ENCODE data around the gene TWSG1.
"Not testable (repeated sequence)": the region's sequence is repeated elsewhere in the genome, so short reads cannot be mapped to it uniquely, and the experiment has no call there.

TWSG1 gene

DNA sequence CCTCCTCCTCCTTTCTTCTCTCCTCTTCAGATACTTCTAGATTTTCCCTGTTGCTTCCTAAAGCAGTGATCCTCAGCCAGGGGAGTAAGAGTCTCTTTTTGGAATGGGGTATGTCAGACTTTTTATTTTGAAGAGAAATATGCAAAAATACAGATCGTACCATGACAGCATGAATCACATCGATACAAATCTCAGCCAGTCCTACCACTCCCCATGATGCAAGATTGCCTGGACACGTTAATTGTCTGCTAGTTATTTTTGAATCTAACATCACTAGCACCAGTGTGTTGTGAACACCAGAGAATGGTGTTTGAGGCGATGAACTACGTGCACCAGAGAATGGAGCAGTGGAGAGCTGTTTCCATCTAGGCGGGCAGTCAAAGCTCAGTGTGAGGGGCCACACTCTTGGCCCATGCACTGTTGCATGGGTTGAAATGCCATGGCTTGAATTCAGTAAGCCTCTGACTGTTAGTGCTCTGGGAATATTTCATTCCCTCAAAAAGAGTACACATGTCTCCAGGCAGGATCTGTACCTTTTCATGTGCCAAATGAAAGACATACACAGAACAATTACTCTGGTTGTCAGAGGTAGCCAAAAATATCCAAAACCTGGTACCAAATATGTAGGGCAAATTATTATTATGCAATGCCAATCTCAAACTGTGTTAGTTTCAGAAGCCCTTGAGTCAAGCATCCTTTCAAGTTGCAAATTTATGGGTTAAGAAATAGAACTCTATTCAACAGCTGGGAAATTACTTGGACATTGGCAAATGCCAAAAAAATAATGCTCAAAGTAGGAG lies 94.5 kb downstream of the TWSG1 start:
- no peak for DNase-seq

DNA sequence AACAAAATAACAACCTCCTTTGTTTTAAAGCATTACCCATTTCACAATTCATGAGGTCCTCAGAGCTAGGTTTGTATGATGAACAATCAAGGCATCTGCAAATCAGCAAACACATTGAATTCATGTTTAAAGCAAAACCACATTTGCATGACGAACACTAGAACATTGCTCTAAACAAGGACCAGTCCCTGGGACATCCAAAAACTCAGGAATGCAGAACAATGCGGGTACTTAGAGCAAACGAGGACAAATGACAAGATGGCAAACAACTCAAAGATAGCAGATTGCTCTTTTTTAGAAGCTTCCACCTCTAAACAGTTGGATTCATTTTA lies 95.1 kb downstream of the TWSG1 start:
- DNase-seq = no peak

DNA sequence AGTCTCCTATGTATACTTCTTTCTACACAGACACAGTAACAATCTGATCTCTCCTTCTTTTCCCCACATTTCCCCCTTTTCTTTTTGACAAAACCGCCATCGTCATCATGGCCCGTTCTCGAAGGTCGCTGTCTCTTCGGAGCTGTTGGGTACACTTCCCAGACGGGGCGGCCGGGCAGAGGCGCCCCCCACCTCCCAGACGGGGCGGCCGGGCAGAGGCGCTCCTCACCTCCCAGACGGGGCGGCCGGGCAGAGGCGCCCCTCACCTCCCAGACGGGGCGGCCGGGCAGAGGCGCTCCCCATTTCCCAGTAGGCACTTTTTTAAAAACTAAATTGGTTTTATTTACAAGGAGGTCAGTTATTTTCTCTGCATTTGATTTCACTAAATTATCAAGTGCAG lies 95.7 kb downstream of the TWSG1 start:
- not testable (repeated sequence) for DNase-seq

DNA sequence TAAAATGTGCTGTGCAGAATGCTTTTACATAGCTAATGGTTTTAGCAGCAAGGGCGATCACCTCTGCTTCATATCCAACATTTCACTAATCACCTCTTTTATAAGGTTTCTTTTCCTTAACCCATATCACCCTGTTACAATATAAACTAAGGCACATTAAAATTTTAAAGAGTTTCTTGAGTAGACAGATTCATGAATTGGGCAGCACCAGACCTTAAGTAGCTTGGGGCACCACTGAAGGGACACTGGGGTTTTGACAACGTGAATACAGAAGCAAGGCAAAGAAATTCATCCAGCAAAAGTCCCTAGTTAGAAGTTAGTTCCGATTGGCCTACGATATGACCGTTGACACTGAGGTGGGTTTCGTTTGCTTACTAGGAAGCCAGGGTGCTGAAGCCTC lies 96.7 kb downstream of the TWSG1 start:
- DNase-seq = no peak

DNA sequence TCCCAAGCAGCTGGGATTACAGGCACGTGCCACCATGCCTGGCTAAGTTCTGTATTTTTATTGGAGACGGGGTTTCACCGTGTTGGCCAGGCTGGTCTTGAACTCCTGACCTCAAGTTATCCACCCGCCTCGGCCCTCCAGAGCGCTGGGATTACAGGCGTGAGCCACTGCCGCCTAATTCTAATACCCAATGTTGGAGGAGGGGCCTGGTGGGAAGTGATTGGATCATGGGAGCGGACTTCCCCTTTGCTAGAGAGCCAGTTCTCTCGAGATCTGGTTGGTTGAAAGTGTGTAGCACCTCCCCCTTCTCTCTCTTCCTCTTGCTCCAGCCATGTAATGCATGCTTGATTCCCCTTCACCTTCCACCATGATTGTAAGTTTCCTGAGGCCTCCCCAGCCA lies 98.5 kb downstream of the TWSG1 start:
- DNase-seq = not testable (repeated sequence)

DNA sequence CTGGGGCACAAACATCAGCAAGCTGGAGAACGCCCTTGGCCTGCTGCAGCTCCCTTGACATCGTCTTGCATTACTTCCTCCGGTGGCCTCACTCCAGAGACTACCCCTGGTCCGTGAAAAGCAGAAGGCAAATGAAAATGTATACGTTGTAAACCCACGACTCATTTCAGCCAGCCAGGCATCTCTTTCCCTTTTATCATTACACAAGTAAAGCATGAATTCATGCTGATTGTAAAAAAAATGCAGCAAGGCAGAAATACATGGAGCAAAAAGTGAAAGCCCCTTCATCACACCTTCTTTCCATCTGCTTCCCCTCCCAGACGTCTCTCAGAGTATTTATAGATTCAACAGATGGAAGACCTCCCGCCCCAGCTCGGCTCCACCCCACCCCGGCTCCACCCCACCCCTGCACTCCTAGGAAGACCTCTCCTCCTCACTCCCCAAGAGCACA lies 99.1 kb downstream of the TWSG1 start:
- DNase-seq = no peak

DNA sequence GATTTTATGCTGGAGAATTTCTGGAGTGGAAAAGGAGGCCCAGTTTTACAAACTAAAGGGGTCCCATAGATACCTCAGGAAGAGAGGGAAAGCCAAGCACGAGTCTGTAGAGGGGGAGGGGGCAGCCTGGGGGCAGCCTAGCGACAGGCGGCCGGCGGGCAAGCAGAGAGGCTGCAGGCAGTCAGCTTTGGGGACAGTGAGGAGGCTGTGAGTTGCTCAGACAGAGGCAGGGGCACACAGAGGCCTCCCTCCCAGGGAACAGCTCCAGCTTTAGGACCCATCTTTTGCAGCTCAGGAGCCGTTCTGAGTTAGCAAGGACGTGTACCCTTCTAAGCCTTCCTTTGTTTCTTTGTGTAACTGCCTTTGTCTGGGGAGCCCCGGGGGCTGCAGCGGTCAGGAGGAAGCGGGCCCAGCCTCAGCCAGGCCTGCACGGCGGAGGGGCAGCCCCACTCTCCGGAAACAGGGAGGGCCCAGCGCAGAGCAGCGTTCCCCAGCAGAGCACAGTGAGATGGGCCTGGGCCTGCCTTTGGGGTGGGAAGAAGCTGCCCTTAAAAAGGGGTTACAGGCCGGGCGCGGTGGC lies 99.6 kb downstream of the TWSG1 start:
- DNase-seq = no peak

DNA sequence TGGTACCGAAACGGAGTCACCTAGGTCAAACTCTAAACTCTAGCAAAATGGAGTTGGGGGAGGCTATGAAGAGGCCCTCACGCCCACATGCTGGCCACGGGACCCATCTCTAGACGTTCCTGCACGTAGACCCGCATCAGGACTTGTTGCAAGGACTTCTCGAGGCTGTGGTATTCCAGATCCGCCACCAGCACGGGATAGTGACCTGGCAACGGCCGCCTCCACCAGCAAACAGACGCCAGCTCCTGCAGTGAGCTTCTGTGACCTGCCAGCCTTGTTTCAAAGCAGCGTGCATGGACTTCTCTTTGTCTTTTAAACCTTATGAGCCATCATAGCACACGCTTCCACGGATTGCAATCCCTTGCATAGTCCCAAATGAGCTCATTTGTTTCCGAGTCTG lies 100.5 kb downstream of the TWSG1 start:
- DNase-seq = no peak

DNA sequence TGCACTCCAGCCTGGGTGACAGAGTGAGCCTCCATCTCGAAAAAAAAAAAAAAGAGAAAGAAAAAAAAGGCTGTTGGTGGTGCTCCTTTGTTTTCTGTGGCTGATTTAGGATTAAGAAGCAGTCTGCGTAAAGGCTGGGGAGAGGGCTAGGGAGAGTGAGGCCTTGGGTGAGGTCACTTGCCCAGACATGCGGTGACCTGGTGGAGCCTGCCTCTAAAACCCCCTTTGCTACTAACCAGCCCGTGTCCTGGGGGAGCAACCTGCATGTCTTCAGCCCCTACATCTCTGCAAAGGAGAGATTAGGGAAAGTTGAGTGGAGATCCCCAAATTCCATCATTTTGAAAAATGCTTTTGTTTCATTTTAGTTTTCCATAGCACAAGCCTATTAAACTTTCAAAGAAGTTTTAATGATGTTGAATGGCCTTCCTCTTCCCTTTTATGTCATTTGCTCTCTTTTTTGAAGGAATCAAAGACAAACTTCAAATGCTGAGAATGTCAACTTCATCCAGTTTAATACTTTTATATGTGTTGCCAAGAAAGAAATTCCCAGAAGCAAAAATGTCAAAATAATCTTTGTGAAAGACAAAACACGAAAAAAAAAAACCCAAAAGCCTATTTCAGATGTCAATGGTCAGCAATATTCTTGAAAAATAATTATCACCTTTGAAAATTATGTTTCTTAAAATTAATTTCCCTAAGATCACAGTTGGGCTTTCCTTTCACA lies 101.8 kb downstream of the TWSG1 start:
- no peak for DNase-seq

DNA sequence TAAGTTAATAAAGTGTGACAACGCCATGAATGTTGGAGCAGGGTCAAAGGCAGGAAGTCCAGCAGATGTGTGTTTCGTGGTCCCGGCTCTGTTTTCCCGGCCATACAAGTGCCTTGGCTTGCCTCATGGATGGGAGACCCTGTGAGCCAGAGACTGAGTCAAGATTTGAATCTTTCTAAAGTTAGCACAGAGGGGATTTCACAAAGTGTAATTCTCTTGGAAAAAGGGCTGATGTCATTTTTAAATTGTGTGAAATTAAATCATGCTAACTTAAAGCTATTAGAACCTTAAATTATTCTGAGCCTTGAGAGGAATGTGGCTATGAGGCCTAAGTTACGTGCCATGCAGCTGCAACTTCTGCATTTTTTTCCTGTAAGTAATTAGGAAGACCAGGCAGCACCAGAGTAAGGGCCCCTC lies 102.5 kb downstream of the TWSG1 start:
- no peak for DNase-seq

DNA sequence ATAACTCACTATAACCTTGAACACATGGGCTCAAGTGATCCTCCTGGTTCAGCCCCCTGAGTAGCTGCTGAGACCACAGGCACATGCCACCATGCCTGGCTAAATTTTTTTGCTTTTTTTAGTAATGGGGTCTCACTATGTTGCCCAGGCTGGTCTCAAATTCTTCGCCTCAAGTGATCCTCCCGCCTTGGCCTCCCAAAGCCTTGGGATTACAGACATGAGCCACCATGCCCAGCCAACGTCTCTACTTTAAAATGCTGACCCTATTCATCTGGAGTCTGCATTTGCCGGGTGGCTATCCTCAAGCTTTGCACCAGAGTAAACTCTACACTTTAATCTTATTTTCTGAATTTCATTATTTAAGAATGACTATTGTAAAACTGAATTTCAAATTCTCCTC lies 103.1 kb downstream of the TWSG1 start:
- no peak for DNase-seq

DNA sequence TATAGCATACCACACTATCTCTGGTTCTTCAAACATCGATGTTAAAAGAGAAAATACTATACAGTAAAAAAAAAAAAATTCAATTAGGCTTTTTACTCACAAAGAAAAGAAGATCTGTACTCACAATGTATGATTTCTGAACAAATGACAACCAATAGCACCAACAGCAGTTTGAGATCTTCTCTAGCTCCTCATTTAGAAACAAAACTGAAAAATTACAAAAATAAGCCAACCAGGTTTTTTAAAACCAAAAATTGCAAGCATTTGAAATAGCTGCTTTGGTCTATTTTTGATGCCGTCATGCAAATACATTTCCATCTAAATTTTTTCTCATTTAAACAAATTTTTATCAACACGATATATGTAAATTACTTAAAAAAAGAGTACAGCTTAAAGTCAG lies 106.5 kb downstream of the TWSG1 start:
- no peak for DNase-seq

DNA sequence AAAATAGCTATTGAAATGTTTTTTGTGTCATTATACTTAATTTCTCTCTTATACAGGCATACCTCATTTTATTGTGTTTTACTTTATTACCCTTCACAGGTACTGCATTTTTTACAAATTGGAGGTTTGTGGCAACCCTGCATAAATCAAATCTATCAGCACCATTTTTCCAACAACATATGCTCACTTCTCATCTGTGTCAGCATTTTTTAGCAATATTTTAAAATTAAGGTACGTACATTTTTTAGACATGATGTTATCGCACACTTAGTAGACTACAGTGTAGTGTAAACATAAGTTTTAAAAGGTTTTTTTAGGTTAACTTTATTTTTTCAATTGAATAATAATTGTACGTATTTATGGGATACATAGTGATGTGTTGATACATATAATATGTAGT lies 110.0 kb downstream of the TWSG1 start:
- no peak for DNase-seq

DNA sequence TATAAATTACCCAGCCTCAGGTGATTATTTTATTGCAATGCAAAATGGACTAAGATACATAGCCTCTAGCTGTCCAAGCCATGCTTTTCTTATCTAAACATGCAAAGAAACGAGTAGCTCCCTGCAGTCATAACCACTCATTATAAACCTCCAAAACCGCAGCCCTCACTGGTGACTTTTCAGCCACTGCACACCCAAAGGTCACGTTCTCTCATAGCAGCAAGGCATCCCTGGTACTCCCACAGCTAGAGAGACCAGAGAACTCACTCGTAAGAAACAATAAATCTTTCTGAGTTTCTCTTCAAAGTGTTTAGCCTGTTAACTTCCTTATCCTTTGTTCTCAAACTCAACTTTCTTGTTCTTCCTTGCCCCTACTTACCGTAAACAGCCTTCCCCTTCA lies 112.3 kb downstream of the TWSG1 start:
- no peak for DNase-seq

DNA sequence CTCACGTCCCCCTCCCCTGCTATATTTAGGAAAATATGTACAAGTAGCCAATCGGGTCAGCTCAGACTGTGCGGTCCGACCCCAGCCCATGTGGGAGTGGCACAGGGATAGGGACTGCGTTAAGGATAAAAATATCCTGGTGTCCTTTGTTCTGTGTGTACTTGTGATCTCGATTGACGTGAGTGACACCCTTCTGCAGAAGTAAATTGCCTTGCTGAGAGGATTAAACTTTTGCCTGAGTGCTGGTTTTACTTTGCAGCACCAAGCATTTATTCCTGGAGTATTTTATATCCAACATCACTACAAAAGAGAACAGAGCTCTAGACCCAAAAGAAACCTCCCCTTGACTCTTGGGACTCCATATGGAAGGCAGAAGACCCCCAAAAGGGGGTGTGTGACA lies 112.8 kb downstream of the TWSG1 start:
- no peak for DNase-seq

DNA sequence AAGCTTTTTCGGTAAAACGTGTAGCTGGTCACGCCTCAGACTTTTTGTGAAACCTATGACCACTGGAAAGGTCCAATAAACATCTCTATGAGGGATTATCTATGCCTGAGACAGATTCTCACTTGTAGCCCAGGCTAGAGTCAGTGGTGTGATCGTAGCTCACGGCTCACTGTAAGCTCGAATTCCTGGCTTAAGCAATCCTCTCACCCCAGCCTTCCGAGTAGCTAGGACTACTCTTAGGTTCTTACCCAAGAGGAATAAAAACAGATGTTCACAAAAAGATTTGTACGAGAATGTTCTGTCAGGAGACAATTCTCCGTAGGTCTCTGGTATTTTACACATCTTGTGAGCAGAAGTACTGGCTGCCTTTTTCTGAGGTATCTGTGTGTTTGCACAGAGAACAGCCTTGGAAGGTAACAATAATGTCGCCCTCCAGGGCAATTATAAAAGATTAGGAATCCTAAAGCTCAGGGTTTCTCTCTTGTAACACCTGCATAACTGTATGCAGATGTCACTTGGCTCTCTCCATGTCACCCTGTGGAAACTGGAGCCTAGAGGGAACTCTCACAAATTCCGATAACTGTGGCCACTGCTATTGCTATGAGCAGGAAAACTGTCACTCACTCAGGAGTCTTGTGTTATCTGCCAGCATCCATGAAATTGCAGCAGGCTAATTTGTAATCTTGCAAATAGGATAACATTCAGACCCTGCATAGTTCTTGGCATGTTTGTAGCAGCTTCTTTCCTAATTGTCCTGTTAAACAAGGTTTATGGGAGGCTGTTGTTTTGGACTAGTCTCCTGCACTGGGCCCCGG lies 115.2 kb downstream of the TWSG1 start:
- DNase-seq = no peak

DNA sequence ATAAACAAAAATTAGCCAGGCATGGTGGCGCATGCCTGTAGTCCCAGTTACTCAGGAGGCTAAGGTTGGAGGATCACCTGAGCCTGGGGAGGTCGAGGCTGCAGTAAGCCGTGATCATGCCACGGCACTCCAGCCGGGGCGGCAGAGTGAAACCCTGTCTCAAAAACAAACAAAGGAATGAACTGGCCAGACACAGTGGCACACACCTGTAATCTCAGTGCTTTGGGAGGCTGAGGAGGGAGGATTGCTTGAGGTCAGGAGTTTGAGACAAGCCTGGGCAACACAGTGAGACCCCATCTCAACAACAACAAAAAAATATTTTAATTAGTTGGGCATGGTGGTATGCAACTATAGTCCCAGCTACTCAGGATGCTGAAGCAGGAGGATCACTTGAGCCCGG lies 116.3 kb downstream of the TWSG1 start:
- DNase-seq = not testable (repeated sequence)
